AG09309 (cell line): ENCODE data around the gene CENPP.

ENCODE experiments used
- DNase-seq: peaks from one replicate; pipeline ENCODE4 v3.0.0-alpha.2; 2010; ENCODE audit warnings: low read depth
- H3K4me3 ChIP-seq: 2 replicates; pipeline ENCODE4 v1.5.1; 2011; ENCODE audit warnings: mild to moderate bottlenecking, low read depth, low read length, moderate library complexity; ENCODE audit not compliant: control insufficient read depth
- TF ChIP-seq, protein P1 (sequence below): IDR thresholded peaks from 2 replicates; pipeline ENCODE4 v1.5.1; 2011; ENCODE audit warnings: mild to moderate bottlenecking, low read depth, low read length, inconsistent platforms; ENCODE audit not compliant: insufficient read depth, control insufficient read depth; ENCODE audit errors: missing control alignments

CENPP gene

GRCh38 chr9:92325269-92325990 lies at the start of gene CENPP, which contains the start of gene NOL8:
TSS of gene CENPP (plus strand) at chr9:92325953.
TSS of gene NOL8 (minus strand) at chr9:92325350. CDS start at chr9:92324161, 1,189 bp downstream.
- peak within 1 kb of the TSS; percentile 80 for H3K4me3 ChIP-seq
- DNase-seq = peak; percentile 59
- TF ChIP-seq, protein P1, sequence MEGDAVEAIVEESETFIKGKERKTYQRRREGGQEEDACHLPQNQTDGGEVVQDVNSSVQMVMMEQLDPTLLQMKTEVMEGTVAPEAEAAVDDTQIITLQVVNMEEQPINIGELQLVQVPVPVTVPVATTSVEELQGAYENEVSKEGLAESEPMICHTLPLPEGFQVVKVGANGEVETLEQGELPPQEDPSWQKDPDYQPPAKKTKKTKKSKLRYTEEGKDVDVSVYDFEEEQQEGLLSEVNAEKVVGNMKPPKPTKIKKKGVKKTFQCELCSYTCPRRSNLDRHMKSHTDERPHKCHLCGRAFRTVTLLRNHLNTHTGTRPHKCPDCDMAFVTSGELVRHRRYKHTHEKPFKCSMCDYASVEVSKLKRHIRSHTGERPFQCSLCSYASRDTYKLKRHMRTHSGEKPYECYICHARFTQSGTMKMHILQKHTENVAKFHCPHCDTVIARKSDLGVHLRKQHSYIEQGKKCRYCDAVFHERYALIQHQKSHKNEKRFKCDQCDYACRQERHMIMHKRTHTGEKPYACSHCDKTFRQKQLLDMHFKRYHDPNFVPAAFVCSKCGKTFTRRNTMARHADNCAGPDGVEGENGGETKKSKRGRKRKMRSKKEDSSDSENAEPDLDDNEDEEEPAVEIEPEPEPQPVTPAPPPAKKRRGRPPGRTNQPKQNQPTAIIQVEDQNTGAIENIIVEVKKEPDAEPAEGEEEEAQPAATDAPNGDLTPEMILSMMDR = no peak

DNA sequence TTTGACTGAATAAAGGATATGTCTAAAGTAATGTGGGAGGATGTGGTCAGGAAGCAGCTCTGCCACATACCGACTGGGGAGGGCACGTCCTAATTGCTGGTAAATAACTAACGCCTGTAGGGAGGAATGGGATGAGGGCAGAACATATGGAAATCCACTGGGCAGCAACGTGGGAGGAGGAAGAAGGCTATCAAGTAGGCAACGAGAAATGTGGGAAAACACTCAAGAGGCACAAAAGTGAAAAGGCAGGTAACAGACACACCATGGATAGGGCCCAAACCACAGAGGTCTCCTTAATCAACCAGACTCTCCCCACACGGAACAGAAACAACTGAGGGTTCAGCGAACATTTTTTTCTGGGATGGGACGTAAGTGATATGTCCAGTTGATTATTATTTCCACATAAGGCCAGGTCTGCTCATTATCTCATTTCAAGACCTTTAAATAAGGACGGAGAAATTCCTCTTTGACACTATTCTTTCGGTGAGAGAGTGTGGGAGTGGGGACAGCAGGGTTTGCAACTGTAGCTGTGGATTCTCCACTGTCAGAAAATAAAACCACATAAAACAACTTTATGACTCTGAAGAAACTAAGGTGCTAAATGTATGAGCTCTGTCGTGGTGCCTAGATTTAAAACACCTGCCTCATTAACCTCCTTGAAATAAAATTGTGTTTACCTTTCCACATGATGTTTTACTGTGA lies 49.3 kb upstream of the CENPP start:
- TF ChIP-seq, protein P1 = no peak
- DNase-seq = no peak
- no peak overlapping the region for H3K4me3 ChIP-seq

DNA sequence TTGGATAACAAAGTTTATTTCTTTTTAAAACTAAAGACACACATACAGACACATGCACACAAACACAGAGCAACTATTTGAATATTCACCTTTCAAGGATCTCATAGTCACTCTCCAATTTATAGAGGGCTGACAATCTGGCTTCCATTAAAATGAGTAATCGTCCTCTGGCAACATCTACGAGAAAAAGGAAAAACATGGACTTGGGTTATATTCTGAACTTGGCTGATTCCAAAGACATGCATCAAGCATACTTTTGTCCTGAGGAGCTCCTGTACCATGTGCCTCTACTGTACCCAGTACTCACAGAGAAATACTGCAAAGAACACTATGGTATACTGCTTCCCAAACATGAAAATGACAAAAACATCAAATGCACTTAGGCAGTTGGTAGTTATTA lies 47.6 kb upstream of the CENPP start:
- DNase-seq = peak; percentile 52
- no peak overlapping the region for H3K4me3 ChIP-seq
- TF ChIP-seq, protein P1 = no peak

GRCh38 chr9:92279302-92279701 lies 46.5 kb upstream of the CENPP start:
- TF ChIP-seq, protein P1 = no peak
- DNase-seq = no peak
- no peak overlapping the region for H3K4me3 ChIP-seq

DNA sequence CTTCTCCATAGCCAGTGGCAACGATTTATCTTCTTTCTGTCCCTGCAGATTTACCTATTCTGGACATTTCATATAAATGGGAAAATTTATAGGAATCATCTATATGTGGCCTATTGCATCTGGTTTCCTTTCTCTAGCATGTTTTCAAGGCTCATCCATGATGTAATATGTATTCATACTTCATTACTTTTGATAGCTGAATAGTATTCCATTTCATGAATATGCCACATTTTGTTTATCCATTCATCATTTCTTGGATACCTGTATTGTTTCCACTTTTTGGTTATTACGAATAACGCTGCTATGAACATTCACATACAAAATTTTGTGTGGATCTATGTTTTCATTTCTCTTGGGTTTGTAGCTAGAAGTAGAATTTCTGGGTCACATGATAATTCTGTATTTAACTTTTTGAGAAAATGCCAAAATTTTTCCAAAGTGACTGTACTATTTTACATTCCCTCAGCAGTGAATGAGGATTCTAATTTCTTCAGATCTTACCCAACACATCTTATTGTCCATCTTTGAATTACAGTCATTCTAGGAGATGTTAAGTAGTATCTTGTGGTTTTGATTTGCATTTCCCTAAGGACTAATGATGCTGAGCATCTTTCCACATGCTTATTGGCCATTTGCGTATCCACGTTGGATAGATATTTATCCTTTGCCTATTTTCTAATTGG lies 35.9 kb upstream of the CENPP start:
- no peak for DNase-seq
- TF ChIP-seq, protein P1 = no peak
- no peak overlapping the region for H3K4me3 ChIP-seq

- no peak for DNase-seq
- H3K4me3 ChIP-seq = no peak overlapping the region
- TF ChIP-seq, protein P1 = no peak
Observed at GRCh38 chr9:92290785-92291429, 34.8 kb upstream of the CENPP start.
